Panc1 (cell line): ENCODE measurements around the gene AHI1. TPM values are rescaled to one million over a fixed set of nuclear protein-coding genes. Genes with fewer than 3 reads are reported as not detected.

Experiments used
- ATAC-seq: fragments of 200-7000 bp; cut with Tn5 transposase; 2 replicates; pipeline ENCODE4 v1.9.1; 2020; ENCODE audit warnings: mild to moderate bottlenecking, moderate library complexity
- BruUV-seq: library from RNA; stranded (reverse); fragments of 400-500 nt; replicated peaks from 2 replicates; lab custom pipeline; 2021; lab: Mats Ljungman, UMichigan
- CTCF ChIA-PET: fragments of 300-600 bp; sonication (Branson Sonifier 250); formaldehyde crosslinking; loops from one replicate; lab custom pipeline; 2022; ENCODE audit warnings: antibody characterized with exemption; lab: Charles Lee
- POLR2A ChIA-PET: fragments of 300-600 bp; sonication (Branson Sonifier 250); formaldehyde crosslinking; loops from one replicate; lab custom pipeline; 2022; ENCODE audit warnings: antibody characterized with exemption; lab: Charles Lee
- DNase-seq: peaks from one replicate; pipeline ENCODE4 v3.0.0-alpha.2; 2010; ENCODE audit warnings: low read depth, low spot score
- H3K27ac ChIP-seq: 2 replicates; pipeline ENCODE4 v1.5.1; 2011; ENCODE audit warnings: mild to moderate bottlenecking, low read length, inconsistent platforms
- H3K27me3 ChIP-seq: fragments of 200-500 bp; sonication (Bioruptor generic); 2 replicates; pipeline ENCODE4 v1.6.0; 2014; ENCODE audit warnings: low read length, inconsistent platforms; ENCODE audit not compliant: control insufficient read depth, insufficient read depth
- H3K36me3 ChIP-seq: fragments of 200-500 bp; sonication (Bioruptor generic); 2 replicates; pipeline ENCODE4 v1.5.1; 2014; ENCODE audit warnings: inconsistent platforms, mild to moderate bottlenecking, low read length, moderate library complexity; ENCODE audit not compliant: control insufficient read depth, insufficient read depth
- H3K4me1 ChIP-seq: 2 replicates; pipeline ENCODE4 v1.5.1; 2011; ENCODE audit warnings: inconsistent platforms, mild to moderate bottlenecking, low read length, moderate library complexity; ENCODE audit not compliant: control insufficient read depth, insufficient read depth
- H3K4me3 ChIP-seq, 2 experiments: 2 replicates each; pipeline ENCODE4 v1.5.1; 2011 to 2012; ENCODE audit warnings: low read depth in 2 of 2, low read length in 2 of 2, mild to moderate bottlenecking in 2 of 2, inconsistent platforms in 1 of 2, moderate library complexity in 1 of 2
- H3K9me3 ChIP-seq: fragments of 200-500 bp; sonication (Bioruptor generic); 2 replicates; pipeline ENCODE4 v1.5.1; 2014; ENCODE audit warnings: low read depth, mild to moderate bottlenecking, inconsistent platforms, low read length, moderate library complexity; ENCODE audit not compliant: control insufficient read depth, insufficient read depth
- CTCF ChIP-seq: fragments of 450-650 bp; IDR thresholded peaks from 2 replicates; pipeline ENCODE4 v1.5.1; 2017; ENCODE audit warnings: mild to moderate bottlenecking
- POLR2AphosphoS5 ChIP-seq: IDR thresholded peaks from 2 replicates; pipeline ENCODE4 v1.6.1; 2012; ENCODE audit warnings: mild to moderate bottlenecking, low read depth, low read length, moderate library complexity
- REST ChIP-seq, 2 experiments: IDR thresholded peaks; 2 replicates each; pipeline ENCODE4 v1.6.1; 2011 to 2012; ENCODE audit warnings: low read depth in 2 of 2, control low read depth in 1 of 2, low read length in 1 of 2, mild to moderate bottlenecking in 1 of 2, moderate library complexity in 1 of 2; ENCODE audit not compliant: insufficient read depth in 1 of 2
- SIN3A ChIP-seq: IDR thresholded peaks from 2 replicates; pipeline ENCODE4 v1.6.1; 2012; ENCODE audit warnings: low read depth, mild to moderate bottlenecking, low read length, moderate library complexity, borderline replicate concordance; ENCODE audit not compliant: insufficient read depth
- TCF7L2 ChIP-seq: IDR thresholded peaks from 2 replicates; pipeline ENCODE4 v1.6.1; 2011; ENCODE audit warnings: mild to moderate bottlenecking, low read depth, low read length, inconsistent platforms
- in situ Hi-C: cut with HindIII; loops from 2 replicates; pipeline ENCODE4 v1.10.0; 2016; ENCODE audit warnings: low sequenced_read_pairs, low pct_unique_long_range_greater_than_20kb
- intact Hi-C: fragments of 100-400 bp; cut with micrococcal nuclease; formaldehyde crosslinking; loops from one replicate; pipeline ENCODE4 v1.10.0; 2022; ENCODE audit not compliant: unreplicated experiment
- total RNA-seq: library from RNA; stranded (reverse); gene quantifications from one replicate; pipeline ENCODE4 v1.2.1, GENCODE V29; 2021; ENCODE audit not compliant: unreplicated experiment

AHI1 gene
- total RNA-seq, 1 experiment from 2014 or later: 22.3 TPM

GRCh38 chr6:135519348-135519747 lies 21.8 kb upstream of the AHI1 start:
- CTCF ChIA-PET: no interaction called here
- Histone ChIP-seq H3K9me3 (no peaks in the 10 kb centered on the region), H3K4me3 (no peak overlapping the region), H3K4me1 (no peaks in the 10 kb centered on the region), H3K36me3 (no peaks in the 10 kb centered on the region), H3K27me3 (no peaks in the 10 kb centered on the region), H3K27ac (no peak overlapping the region)
- ATAC-seq (no peak), DNase-seq (no peak)
- in situ Hi-C loops: no loop called here
- no TSS peak for BruUV-seq
- intact Hi-C loops: no loop called here
- POLR2A ChIA-PET: no interaction called here
- TF ChIP-seq REST (IDR thresholded peaks at IDR 0.05; ENCODE audit: insufficient read depth in 1 of 2, low read depth in 2 of 2, low read length in 1 of 2) (no peak), TCF7L2 (no peak), CTCF (no peak), POLR2AphosphoS5 (no peak), SIN3A (no peak)

- Histone ChIP-seq H3K9me3 (no peaks in the 10 kb centered on the region), H3K4me3 (no peak overlapping the region), H3K27me3 (no peaks in the 10 kb centered on the region), H3K4me1 (no peaks in the 10 kb centered on the region), H3K27ac (no peak overlapping the region), H3K36me3 (no peaks in the 10 kb centered on the region)
- ChIA-PET CTCF (no interaction called here), POLR2A (no interaction called here)
- ATAC-seq: no peak
- intact Hi-C loops (no loop called here), in situ Hi-C loops (no loop called here)
- TF ChIP-seq POLR2AphosphoS5 (no peak), TCF7L2 (no peak), CTCF (no peak), SIN3A (no peak), REST (IDR thresholded peaks at IDR 0.05; ENCODE audit: insufficient read depth in 1 of 2, low read depth in 2 of 2, low read length in 1 of 2) (no peak)
- DNase-seq: no peak
- BruUV-seq: no TSS peak
Observed at GRCh38 chr6:135517527-135517926, 20.0 kb upstream of the AHI1 start.
